HepG2 (cell line): ENCODE measurements around the gene KCNQ5. TPM values are rescaled to one million over a fixed set of nuclear protein-coding genes. Genes with fewer than 3 reads are reported as not detected.

Experiments used
- ATAC-seq: fragments of 200-7000 bp; cut with Tn5 transposase; 3 replicates; pipeline ENCODE4 v1.9.1; 2020; ENCODE audit warnings: mild to moderate bottlenecking, moderate library complexity
- BruUV-seq: library from RNA; stranded (reverse); fragments of 400-500 nt; replicated peaks from 2 replicates; lab custom pipeline; 2021; lab: Mats Ljungman, UMichigan
- CTCF ChIA-PET: fragments of 300-600 bp; formaldehyde crosslinking; extraction: SDS; loops from one replicate; lab custom pipeline; 2021; ENCODE audit warnings: low total read pairs, inconsistent platforms, low intra/inter-chr PET ratio; lab: Yijun Ruan, JAX
- POLR2A ChIA-PET: fragments of 350-600 bp; sonication (Branson Sonifier 250); formaldehyde crosslinking; loops from one replicate; lab custom pipeline; 2020; ENCODE audit warnings: antibody characterized with exemption, inconsistent platforms; lab: Yijun Ruan, JAX
- DNase-seq: peaks from one replicate; pipeline ENCODE4 v3.0.0-alpha.2; 2015; ENCODE audit warnings: low spot score
- FAIRE-seq: peaks from 3 replicates; lab custom pipeline; 2011; peaks lifted over from hg19 to GRCh38; lab: Jason Lieb, UNC
- H2AFZ ChIP-seq: one replicate; pipeline ENCODE4 v1.6.1; 2011; ENCODE audit warnings: low read length, inconsistent platforms
- H3K27ac ChIP-seq: fragments of 300-600 bp; 3 replicates; pipeline ENCODE4 v1.8.0; 2011; ENCODE audit warnings: mixed run types, mild to moderate bottlenecking, mixed read lengths, low read length, inconsistent platforms; ENCODE audit not compliant: insufficient read depth; ENCODE audit errors: extremely low read length
- H3K27me3 ChIP-seq, 2 experiments: fragments of 200-600 bp in 1 of 2; 2 replicates in 1 of 2; 3 replicates in 1 of 2; pipeline versions ENCODE4 v1.6.0 to v1.8.0; 2011; ENCODE audit warnings: low read length in 2 of 2, mild to moderate bottlenecking in 2 of 2, moderate library complexity in 2 of 2, inconsistent platforms in 1 of 2; ENCODE audit not compliant: insufficient read depth in 2 of 2, control insufficient read depth in 1 of 2
- H3K36me3 ChIP-seq, 2 experiments: fragments of 200-600 bp in 1 of 2; replicated peaks in 1 of 2; 2 replicates in 1 of 2; 3 replicates in 1 of 2; pipeline versions ENCODE4 v1.5.1 to v1.8.0; 2011; ENCODE audit warnings: low read length in 2 of 2, inconsistent platforms in 1 of 2; ENCODE audit not compliant: insufficient read depth in 2 of 2, control insufficient read depth in 1 of 2
- H3K4me1 ChIP-seq: 2 replicates; pipeline ENCODE4 v1.5.1; 2012; ENCODE audit warnings: low read length, inconsistent platforms; ENCODE audit not compliant: insufficient read depth
- H3K4me2 ChIP-seq: 2 replicates; pipeline ENCODE4 v1.6.0; 2011; ENCODE audit warnings: low read depth, low read length, inconsistent platforms
- H3K4me3 ChIP-seq, 3 experiments: fragments of 200-600 bp in 1 of 3; sonication (generic), shearing (Covaris generic) in 1 of 3; replicated peaks in 1 of 3; 2 replicates each; pipeline ENCODE4 v1.5.1; 2011 to 2016; ENCODE audit warnings: low read length in 3 of 3, inconsistent platforms in 2 of 3, low read depth in 2 of 3, mild to moderate bottlenecking in 2 of 3, control low read depth in 1 of 3, mixed read lengths in 1 of 3; ENCODE audit not compliant: insufficient read depth in 1 of 3
- H3K79me2 ChIP-seq: one replicate; pipeline ENCODE4 v1.6.1; 2011; ENCODE audit warnings: low read length, inconsistent platforms; ENCODE audit not compliant: insufficient read depth
- H3K9ac ChIP-seq: 2 replicates; pipeline ENCODE4 v1.6.0; 2011; ENCODE audit warnings: mild to moderate bottlenecking, low read depth, low read length, inconsistent platforms; ENCODE audit not compliant: insufficient read depth
- H3K9me3 ChIP-seq: 2 replicates; pipeline ENCODE4 v1.5.1; 2012; ENCODE audit warnings: mild to moderate bottlenecking, low read length
- H4K20me1 ChIP-seq: 2 replicates; pipeline ENCODE4 v1.6.0; 2011; ENCODE audit warnings: inconsistent platforms, mild to moderate bottlenecking, low read length, moderate library complexity; ENCODE audit not compliant: insufficient read depth
- KDM1A ChIP-seq: IDR thresholded peaks from 2 replicates; pipeline ENCODE4 v1.6.1; 2016; ENCODE audit warnings: missing compliant biosample characterization
- KLF13 ChIP-seq: sonication (generic); formaldehyde crosslinking; IDR thresholded peaks from 2 replicates; pipeline ENCODE4 v1.4.0; 2020; ENCODE audit warnings: mild to moderate bottlenecking, missing genetic modification reagents
- NCOA1 ChIP-seq: sonication (generic); formaldehyde crosslinking; IDR thresholded peaks from 2 replicates; pipeline ENCODE4 v1.9.0; 2021; ENCODE audit warnings: missing genetic modification reagents
- NFE2L2 ChIP-seq: fragments of 150-350 bp; IDR thresholded peaks from 2 replicates; pipeline ENCODE4 v1.6.1; 2014; ENCODE audit warnings: low read length
- SP1 ChIP-seq, 2 experiments: fragments of 450-650 bp in 1 of 2; sonication (generic) in 1 of 2; formaldehyde crosslinking in 1 of 2; IDR thresholded peaks; 2 replicates each; pipeline versions ENCODE4 v1.4.0 to v1.6.1; 2016 to 2020; ENCODE audit warnings: missing genetic modification reagents in 1 of 2
- TEAD2 ChIP-seq: sonication (generic); formaldehyde crosslinking; IDR thresholded peaks from 2 replicates; pipeline ENCODE4 v1.9.0; 2021; ENCODE audit warnings: missing genetic modification reagents
- ZFP1 ChIP-seq: IDR thresholded peaks from 2 replicates; pipeline ENCODE4 v1.6.1; 2016
- ZNF292 ChIP-seq: sonication (generic); formaldehyde crosslinking; IDR thresholded peaks from 2 replicates; pipeline ENCODE4 v1.8.1; 2022; ENCODE audit warnings: mild to moderate bottlenecking, low read depth, missing genetic modification reagents, borderline replicate concordance
- ZNF431 ChIP-seq: sonication (generic); formaldehyde crosslinking; IDR thresholded peaks from 2 replicates; pipeline ENCODE4 v1.9.0; 2022; ENCODE audit warnings: missing genetic modification reagents, low read depth, mild to moderate bottlenecking, borderline replicate concordance
- WGBS: methylation state at CpG from one replicate; pipeline ENCODE4 v1.1.6; 2017; ENCODE audit warnings: low lambda C conversion rate; 5-methylcytosine and 5-hydroxymethylcytosine counted together
- in situ Hi-C: cut with HindIII; loops from 2 replicates; pipeline ENCODE4 v1.10.0; 2017; ENCODE audit warnings: low pct_unique_long_range_greater_than_20kb; ENCODE audit not compliant: extremely low pct_ligation_motif_present
- intact Hi-C: fragments of 100-400 bp; cut with micrococcal nuclease; formaldehyde crosslinking; loops from one replicate; pipeline ENCODE4 v1.10.0; 2022; ENCODE audit not compliant: unreplicated experiment
- polyA plus RNA-seq, 8 experiments: library from polyadenylated mRNA; depleted of rRNA in 3 of 8; stranded (reverse) in 7 of 8; unstranded in 1 of 8; fragments of >200 nt; fragmentation: Illumina TruSeq in 4 of 8; extraction: Trizol in 4 of 8; gene quantifications; 2 replicates each; pipeline versions ENCODE4 v1.2.1 to v1.2.3, GENCODE V29; 2011 to 2016; ENCODE audit warnings: low read depth in 4 of 8, missing spikeins in 1 of 8, mixed read lengths in 1 of 8; ENCODE audit not compliant: insufficient read depth in 1 of 8
- total RNA-seq, 5 experiments: library from RNA; depleted of rRNA; stranded (reverse); fragments of >200 nt; fragmentation: Illumina TruSeq; extraction: Trizol; gene quantifications; 2 replicates each; pipeline ENCODE4 v1.2.3, GENCODE V29; 2016; ENCODE audit warnings: low read depth in 1 of 5
- TF ChIP-seq, protein P1 (sequence below): sonication (generic); formaldehyde crosslinking; IDR thresholded peaks from 2 replicates; pipeline ENCODE4 v1.4.0; 2020; ENCODE audit warnings: missing genetic modification reagents, borderline replicate concordance
- TF ChIP-seq, protein P2 (sequence below): IDR thresholded peaks from 2 replicates; pipeline ENCODE4 v1.6.1; 2018; ENCODE audit warnings: missing genetic modification reagents, mild to moderate bottlenecking, missing compliant biosample characterization
- TF ChIP-seq, protein P3 (sequence below): sonication (generic); formaldehyde crosslinking; IDR thresholded peaks from 2 replicates; pipeline ENCODE4 v1.5.0; 2020; ENCODE audit warnings: mild to moderate bottlenecking, missing genetic modification reagents

The KCNQ5 gene
- total and polyA plus RNA-seq, 2 of the 13 experiments (the other 11 are each of a cell fraction or from before 2014, with no cell fraction given), result 0.04 TPM; not detected in 1

DNA sequence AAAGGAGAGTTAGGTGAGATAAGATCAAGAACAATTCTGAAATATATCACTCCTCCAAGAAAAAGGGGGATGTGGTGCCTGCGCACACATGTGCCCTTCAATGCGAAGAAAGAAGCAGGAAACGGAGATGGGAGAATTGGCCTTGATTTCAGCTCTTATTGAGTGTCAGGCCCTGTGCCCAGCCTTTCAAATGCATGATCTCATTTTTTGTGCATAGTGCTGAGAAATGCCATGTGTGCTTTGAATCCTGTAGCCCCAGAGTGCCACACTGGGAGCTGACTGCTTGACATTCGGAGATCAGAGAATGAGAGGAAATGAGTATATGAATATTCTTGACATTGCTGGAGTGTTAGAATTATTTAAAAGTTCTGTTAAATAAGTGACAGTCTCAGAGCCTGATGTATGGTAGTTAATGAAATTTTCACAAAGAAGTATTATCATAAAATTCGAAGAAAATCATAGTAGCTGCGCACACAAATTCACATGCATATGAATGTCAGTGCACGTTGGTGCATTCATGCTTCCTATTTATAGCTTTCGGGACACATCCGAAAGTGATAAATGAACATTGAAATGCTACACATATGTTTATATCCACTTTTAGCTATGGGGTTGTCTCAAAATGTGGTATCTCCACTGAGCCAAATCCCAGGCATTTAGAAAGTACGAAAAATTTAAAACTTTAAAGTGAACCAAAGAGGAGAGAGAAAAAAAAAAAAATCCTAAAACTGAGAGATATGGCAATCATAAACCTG, 172.0 kb downstream of the KCNQ5 start (continued):
- no peak for TF ChIP-seq ZNF292
- TF ChIP-seq, protein P1, sequence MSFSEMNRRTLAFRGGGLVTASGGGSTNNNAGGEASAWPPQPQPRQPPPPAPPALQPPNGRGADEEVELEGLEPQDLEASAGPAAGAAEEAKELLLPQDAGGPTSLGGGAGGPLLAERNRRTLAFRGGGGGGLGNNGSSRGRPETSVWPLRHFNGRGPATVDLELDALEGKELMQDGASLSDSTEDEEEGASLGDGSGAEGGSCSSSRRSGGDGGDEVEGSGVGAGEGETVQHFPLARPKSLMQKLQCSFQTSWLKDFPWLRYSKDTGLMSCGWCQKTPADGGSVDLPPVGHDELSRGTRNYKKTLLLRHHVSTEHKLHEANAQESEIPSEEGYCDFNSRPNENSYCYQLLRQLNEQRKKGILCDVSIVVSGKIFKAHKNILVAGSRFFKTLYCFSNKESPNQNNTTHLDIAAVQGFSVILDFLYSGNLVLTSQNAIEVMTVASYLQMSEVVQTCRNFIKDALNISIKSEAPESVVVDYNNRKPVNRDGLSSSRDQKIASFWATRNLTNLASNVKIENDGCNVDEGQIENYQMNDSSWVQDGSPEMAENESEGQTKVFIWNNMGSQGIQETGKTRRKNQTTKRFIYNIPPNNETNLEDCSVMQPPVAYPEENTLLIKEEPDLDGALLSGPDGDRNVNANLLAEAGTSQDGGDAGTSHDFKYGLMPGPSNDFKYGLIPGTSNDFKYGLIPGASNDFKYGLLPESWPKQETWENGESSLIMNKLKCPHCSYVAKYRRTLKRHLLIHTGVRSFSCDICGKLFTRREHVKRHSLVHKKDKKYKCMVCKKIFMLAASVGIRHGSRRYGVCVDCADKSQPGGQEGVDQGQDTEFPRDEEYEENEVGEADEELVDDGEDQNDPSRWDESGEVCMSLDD (CRISPR knock-in tag), result no peak
- TF ChIP-seq NFE2L2, result no peak
- TF ChIP-seq ZFP1 (CRISPR knock-in tag), result no peak
- no peak for TF ChIP-seq KLF13 (CRISPR knock-in tag)

DNA sequence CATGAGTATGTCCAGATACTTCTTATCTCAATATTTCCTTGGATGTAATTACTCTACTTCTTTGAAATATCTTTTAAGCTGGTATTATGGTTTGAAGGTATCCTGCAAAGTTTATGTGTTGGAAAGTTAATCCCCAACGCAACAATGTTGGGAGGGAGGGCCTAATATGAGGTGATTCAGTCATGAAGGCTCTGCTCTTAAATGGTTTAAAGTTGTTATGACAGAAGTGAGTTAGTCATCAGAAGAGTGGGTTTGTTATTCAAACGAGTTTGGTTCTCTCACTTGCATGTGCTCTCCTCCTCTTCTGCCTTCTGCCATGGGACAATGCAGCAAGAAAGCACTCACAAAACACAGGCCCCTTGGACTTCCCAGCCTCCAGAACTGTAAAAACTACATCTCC, 176.3 kb downstream of the KCNQ5 start:
- Histone ChIP-seq H3K4me3 (no peak overlapping the region), H3K79me2 (no peaks in the 10 kb centered on the region), H3K4me1 (no peaks in the 10 kb centered on the region), H3K36me3 (no peaks in the 10 kb centered on the region), H3K27me3 (no peaks in the 10 kb centered on the region), H3K27ac (no peak overlapping the region), H3K4me2 (no peak overlapping the region), H3K9me3 (no peaks in the 10 kb centered on the region)
- ChIA-PET CTCF (no interaction called here), POLR2A (no interaction called here)
- DNase-seq (no peak), FAIRE-seq (no peak)
- TF ChIP-seq ZNF431 (no peak), NCOA1 (CRISPR knock-in tag) (no peak), TEAD2 (CRISPR knock-in tag) (no peak), SP1 (IDR thresholded peaks at IDR 0.05) (no peak), SP1 (CRISPR knock-in tag; IDR thresholded peaks at IDR 0.05) (no peak), KDM1A (no peak)
- TF ChIP-seq, protein P2, sequence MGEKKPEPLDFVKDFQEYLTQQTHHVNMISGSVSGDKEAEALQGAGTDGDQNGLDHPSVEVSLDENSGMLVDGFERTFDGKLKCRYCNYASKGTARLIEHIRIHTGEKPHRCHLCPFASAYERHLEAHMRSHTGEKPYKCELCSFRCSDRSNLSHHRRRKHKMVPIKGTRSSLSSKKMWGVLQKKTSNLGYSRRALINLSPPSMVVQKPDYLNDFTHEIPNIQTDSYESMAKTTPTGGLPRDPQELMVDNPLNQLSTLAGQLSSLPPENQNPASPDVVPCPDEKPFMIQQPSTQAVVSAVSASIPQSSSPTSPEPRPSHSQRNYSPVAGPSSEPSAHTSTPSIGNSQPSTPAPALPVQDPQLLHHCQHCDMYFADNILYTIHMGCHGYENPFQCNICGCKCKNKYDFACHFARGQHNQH (CRISPR knock-in tag), result no peak
- TF ChIP-seq, protein P3, sequence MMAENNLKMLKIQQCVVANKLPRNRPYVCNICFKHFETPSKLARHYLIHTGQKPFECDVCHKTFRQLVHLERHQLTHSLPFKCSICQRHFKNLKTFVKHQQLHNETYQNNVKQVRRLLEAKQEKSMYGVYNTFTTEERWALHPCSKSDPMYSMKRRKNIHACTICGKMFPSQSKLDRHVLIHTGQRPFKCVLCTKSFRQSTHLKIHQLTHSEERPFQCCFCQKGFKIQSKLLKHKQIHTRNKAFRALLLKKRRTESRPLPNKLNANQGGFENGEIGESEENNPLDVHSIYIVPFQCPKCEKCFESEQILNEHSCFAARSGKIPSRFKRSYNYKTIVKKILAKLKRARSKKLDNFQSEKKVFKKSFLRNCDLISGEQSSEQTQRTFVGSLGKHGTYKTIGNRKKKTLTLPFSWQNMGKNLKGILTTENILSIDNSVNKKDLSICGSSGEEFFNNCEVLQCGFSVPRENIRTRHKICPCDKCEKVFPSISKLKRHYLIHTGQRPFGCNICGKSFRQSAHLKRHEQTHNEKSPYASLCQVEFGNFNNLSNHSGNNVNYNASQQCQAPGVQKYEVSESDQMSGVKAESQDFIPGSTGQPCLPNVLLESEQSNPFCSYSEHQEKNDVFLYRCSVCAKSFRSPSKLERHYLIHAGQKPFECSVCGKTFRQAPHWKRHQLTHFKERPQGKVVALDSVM (CRISPR knock-in tag), result no peak
- TF ChIP-seq, all 625 proteins: peak for 0
- in situ Hi-C loops, result no loop called here
- H3K9ac ChIP-seq, result no peak overlapping the region
- WGBS, result 3% methylated on average over 2 of the region's 2 CpGs
- intact Hi-C loops, result no loop called here
- no TSS peak for BruUV-seq
- no peak for ATAC-seq
- no peak overlapping the region for H2AFZ ChIP-seq
- no peaks in the 10 kb centered on the region for H4K20me1 ChIP-seq
